Lower leg skin (tissue), 3 donors: ENCODE results near the gene IPMK.

Experiments used
- CTCF ChIP-seq, 3 donors: fragments of 450-650 bp; IDR thresholded peaks; one replicate each; pipeline ENCODE4 v1.5.1; 2016; ENCODE audit warnings: antibody characterized with exemption in 3 of 3, mild to moderate bottlenecking in 3 of 3, moderate library complexity in 2 of 3
- POLR2A ChIP-seq, 2 donors: fragments of 450-650 bp; IDR thresholded peaks; one replicate each; pipeline ENCODE4 v1.6.1; 2016 to 2017; ENCODE audit warnings: antibody characterized with exemption in 2 of 2, mild to moderate bottlenecking in 1 of 2, moderate library complexity in 1 of 2

- TF ChIP-seq POLR2A (IDR thresholded peaks at IDR 0.05) (no peak), CTCF (IDR thresholded peaks at IDR 0.05) (no peak)
Observed at GRCh38 chr10:58243269-58243668, 24.4 kb downstream of the IPMK start.
